ENCODE data around the gene TIMM22. TPM values are rescaled to one million over a fixed set of nuclear protein-coding genes. Genes with fewer than 3 reads are reported as not detected.
A peak's percentile ranks its signal among the peaks of the same experiment; 100 is the strongest.

TIMM22 gene
- total RNA-seq, 4 donors from 2014 or later, result 11.6 to 12.9 (median 12.6) TPM

DNA sequence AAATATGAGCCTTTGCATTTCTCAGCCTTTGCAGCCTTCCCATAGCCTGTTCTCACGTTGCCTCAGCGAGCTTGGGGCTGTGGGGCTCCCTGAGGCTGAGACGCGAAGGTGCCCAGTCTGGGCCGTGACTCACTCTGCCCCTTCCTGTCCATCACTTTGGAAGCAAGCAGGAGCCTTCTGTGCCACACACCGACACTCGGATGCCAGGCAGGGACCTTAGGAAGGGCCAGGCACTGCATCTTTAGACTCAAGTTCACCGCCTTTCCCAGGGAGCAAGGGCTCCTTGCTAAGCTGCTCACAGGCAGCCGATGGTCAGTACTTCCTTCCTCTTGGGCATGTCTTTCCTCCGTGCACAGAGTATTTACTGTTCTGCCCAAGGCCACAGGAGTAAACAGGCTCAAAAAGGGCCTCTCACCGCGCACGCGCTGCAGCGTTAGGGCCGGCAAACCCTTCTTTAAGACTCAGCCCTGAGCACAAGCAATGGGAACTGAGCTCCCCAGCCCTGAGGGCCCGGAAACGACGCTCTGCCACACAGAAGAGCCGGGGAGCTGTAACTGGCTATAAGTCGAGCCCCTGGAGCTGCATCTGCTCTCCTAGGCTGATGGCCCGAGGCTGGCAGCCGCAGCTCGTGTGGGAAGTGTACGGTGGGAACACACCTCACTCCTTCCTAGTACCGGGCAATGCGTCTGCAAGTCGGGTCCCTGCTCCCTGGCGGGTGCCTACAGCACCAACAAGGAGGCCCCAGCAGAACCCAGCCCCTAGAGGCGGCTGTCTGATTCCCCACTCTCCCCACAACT is 7.2 kb downstream of the TIMM22 start:
- no peak overlapping the region for H3K4me3 ChIP-seq
- peaks cover 76% of the 10 kb centered on the region for H3K4me1 ChIP-seq
- no peak for DNase-seq (ENCODE audit: low spot score in 2 of 2)
- WGBS, result 60% methylated on average over 2 of the region's 30 CpGs
- no peaks in the 10 kb centered on the region for H3K9me3 ChIP-seq
- no peaks in the 10 kb centered on the region for H3K27me3 ChIP-seq
- peaks cover 68% of the 10 kb centered on the region for H3K36me3 ChIP-seq
- H3K27ac ChIP-seq, result no peak overlapping the region
- TF ChIP-seq EP300 (IDR thresholded peaks at IDR 0.05) (no peak), POLR2AphosphoS5 (IDR thresholded peaks at IDR 0.05) (no peak), POLR2A (IDR thresholded peaks at IDR 0.05) (no peak)
- TF ChIP-seq, protein P1, sequence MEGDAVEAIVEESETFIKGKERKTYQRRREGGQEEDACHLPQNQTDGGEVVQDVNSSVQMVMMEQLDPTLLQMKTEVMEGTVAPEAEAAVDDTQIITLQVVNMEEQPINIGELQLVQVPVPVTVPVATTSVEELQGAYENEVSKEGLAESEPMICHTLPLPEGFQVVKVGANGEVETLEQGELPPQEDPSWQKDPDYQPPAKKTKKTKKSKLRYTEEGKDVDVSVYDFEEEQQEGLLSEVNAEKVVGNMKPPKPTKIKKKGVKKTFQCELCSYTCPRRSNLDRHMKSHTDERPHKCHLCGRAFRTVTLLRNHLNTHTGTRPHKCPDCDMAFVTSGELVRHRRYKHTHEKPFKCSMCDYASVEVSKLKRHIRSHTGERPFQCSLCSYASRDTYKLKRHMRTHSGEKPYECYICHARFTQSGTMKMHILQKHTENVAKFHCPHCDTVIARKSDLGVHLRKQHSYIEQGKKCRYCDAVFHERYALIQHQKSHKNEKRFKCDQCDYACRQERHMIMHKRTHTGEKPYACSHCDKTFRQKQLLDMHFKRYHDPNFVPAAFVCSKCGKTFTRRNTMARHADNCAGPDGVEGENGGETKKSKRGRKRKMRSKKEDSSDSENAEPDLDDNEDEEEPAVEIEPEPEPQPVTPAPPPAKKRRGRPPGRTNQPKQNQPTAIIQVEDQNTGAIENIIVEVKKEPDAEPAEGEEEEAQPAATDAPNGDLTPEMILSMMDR (IDR thresholded peaks at IDR 0.05), result no peak

DNA sequence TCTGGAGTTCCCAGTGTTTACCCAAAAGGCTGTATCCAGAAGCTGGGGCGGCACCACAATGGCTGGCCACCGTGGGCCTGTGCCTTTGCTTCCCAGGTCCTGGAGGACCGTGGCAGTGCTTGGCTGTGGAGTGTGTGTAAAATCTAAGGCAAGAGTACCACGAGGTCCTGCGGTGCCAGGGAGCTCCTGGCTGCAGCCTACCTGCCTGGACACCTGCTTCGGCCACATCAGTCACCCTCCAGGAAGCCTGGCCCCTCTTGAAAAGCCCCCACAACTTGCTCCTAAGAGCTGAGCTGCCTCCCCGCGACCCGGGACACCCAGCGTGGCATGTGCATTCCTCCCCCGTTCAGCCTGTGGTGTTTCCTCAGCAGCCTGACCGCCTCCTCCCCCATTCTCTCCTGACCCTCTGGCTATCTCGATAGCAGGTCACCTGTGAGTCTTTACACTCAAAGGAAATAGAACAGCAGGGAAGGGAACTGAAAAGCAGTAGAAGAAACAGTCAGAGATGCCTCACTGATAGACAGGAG is 7.9 kb downstream of the TIMM22 start:
- Histone ChIP-seq H3K4me3 (no peak overlapping the region), H3K9me3 (no peaks in the 10 kb centered on the region), H3K36me3 (peaks cover 73% of the 10 kb centered on the region), H3K4me1 (peaks cover 73% of the 10 kb centered on the region), H3K27me3 (no peaks in the 10 kb centered on the region), H3K27ac (no peak overlapping the region)
- no peak for DNase-seq (ENCODE audit: low spot score in 2 of 2)
- 71% methylated on average over 12 of the region's 13 CpGs for WGBS
- no peak for TF ChIP-seq POLR2AphosphoS5 (IDR thresholded peaks at IDR 0.05)
- TF ChIP-seq, protein P1 (IDR thresholded peaks at IDR 0.05), result no peak
- no peak for TF ChIP-seq POLR2A (IDR thresholded peaks at IDR 0.05)
- no peak for TF ChIP-seq EP300 (IDR thresholded peaks at IDR 0.05)

DNA sequence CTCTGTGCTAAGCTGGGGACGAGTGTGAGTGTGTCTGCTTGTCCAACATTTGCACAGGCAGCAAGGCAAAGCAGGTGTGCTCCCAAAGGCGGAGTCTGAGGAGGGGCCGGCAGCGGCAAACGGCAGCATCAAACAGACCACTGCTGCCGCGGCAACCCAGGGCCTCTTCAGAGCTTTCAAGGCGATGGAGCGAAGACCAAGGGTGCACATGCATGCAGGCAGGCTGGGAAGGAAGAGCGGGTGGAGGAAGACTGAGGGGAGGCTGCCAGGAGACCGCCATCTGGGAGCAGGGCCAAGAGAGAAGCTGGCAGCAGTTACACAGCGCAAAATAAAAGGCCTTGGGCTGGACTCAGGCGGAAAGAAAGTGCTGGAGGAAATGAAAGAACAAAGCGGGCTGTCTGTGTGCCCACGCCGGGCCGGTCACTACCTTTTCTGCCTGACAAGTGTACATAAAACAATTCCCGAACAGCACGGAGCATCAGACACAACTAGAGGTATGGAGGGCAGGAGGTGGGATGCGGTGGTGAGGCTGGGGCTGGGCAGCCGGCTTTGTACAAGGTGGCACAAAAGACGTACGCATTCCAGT is 8.5 kb downstream of the TIMM22 start:
- Histone ChIP-seq H3K4me1 (peaks cover 78% of the 10 kb centered on the region), H3K27ac (peak overlapping the region; percentile 58), H3K9me3 (no peaks in the 10 kb centered on the region), H3K27me3 (no peaks in the 10 kb centered on the region), H3K36me3 (peaks cover 75% of the 10 kb centered on the region), H3K4me3 (no peak overlapping the region)
- no peak for TF ChIP-seq EP300 (IDR thresholded peaks at IDR 0.05)
- no peak for DNase-seq (ENCODE audit: low spot score in 2 of 2)
- WGBS, result 42% methylated on average over 23 of the region's 23 CpGs

DNA sequence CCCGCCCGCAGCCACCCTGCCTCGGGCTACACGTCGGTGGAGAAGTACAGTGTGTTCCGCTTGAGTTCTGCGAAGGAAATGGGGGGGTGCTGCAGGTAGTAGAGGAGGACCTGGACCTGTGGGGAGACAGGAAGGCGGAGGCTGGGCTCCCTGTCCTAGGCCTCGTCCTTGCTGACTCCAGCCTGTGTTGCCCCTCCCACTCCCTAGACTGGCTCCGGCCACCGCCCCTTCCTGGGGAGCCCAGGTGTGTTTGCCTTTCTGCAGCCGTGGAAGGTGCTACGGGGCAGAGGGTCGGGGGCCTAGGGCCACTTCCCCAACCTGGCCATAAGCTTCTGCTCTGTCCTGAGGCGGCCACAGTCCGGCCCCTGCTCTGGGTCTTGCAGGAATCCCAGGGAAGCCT is 9.1 kb downstream of the TIMM22 start:
- H3K4me1 ChIP-seq, result peaks cover 77% of the 10 kb centered on the region
- 66% methylated on average over 8 of the region's 16 CpGs for WGBS
- H3K9me3 ChIP-seq, result no peaks in the 10 kb centered on the region
- H3K27me3 ChIP-seq, result no peaks in the 10 kb centered on the region
- peak overlapping the region; percentile 58 for H3K27ac ChIP-seq
- H3K36me3 ChIP-seq, result peaks cover 75% of the 10 kb centered on the region
- no peak for TF ChIP-seq POLR2AphosphoS5 (IDR thresholded peaks at IDR 0.05)
- TF ChIP-seq, protein P1 (IDR thresholded peaks at IDR 0.05), result no peak
- no peak for TF ChIP-seq EP300 (IDR thresholded peaks at IDR 0.05)
- no peak for TF ChIP-seq POLR2A (IDR thresholded peaks at IDR 0.05)
- H3K4me3 ChIP-seq, result no peak overlapping the region
- no peak for DNase-seq (ENCODE audit: low spot score in 2 of 2)

DNA sequence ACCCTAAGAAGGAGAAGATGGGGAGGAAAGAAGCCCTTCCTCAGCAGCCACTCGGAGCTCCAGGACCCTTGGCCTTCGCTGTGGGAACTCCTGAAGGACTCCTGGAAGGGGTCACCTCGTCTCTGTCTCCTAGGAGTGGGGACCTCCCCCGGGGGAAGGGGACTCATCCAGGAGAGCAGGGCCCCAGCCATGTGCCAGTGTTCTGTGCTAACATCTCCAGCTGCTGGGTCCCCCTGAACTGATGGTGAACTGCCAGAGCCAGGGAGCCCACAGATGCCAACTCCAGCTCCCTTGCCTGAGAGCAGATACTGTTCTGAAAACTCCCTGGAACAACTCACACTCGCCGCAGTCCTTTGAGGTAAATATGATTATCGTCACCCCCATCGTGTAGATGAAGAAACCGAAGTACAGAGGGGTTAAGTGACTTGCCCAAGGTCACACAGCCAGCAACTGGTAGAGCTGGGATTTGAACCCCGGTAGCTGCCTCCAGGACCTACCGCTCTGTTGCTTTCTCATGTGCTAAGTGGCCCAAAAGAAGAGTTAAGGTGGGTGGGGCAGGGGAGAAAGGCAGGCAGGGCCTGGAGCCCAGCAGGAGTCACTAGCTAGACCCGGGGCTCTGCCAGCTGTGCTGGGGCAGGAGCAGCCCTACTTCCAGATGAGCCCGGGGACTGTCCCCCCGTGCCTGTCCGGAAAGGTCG is 10.5 kb downstream of the TIMM22 start:
- Histone ChIP-seq H3K4me3 (no peak overlapping the region), H3K4me1 (peaks cover 63% of the 10 kb centered on the region), H3K27me3 (no peaks in the 10 kb centered on the region), H3K36me3 (peaks cover 75% of the 10 kb centered on the region), H3K9me3 (no peaks in the 10 kb centered on the region), H3K27ac (peak overlapping the region; percentile 57)
- TF ChIP-seq POLR2A (IDR thresholded peaks at IDR 0.05), result no peak
- no peak for TF ChIP-seq POLR2AphosphoS5 (IDR thresholded peaks at IDR 0.05)
- TF ChIP-seq, protein P1 (IDR thresholded peaks at IDR 0.05), result no peak
- no peak for TF ChIP-seq EP300 (IDR thresholded peaks at IDR 0.05)
- DNase-seq (ENCODE audit: low spot score in 2 of 2), result no peak
- 78% methylated on average over 11 of the region's 16 CpGs for WGBS

All from suprapubic skin (tissue), 4 donors.